ENCODE data around the gene BASP1.

DNA sequence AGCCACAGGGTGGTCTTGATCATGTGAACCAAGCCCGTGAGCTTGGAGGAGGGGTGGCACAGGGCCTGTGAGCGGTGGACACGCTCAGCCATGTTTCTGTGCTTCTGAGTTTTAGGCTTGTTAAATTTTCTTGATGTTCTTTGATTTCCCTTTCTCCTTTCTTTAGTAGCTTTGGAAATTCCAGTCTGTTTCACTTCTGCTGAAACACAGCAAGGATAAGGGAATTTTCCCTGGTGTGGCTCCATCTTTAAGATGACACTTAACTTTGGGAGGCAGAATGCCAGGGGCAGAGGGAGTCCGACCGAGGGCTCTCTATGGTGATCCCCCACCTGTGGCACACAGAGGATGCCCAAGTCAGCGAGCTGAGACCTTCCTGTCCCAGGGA lies 29.7 kb upstream of the BASP1 start:
- TF ChIP-seq, protein P1, sequence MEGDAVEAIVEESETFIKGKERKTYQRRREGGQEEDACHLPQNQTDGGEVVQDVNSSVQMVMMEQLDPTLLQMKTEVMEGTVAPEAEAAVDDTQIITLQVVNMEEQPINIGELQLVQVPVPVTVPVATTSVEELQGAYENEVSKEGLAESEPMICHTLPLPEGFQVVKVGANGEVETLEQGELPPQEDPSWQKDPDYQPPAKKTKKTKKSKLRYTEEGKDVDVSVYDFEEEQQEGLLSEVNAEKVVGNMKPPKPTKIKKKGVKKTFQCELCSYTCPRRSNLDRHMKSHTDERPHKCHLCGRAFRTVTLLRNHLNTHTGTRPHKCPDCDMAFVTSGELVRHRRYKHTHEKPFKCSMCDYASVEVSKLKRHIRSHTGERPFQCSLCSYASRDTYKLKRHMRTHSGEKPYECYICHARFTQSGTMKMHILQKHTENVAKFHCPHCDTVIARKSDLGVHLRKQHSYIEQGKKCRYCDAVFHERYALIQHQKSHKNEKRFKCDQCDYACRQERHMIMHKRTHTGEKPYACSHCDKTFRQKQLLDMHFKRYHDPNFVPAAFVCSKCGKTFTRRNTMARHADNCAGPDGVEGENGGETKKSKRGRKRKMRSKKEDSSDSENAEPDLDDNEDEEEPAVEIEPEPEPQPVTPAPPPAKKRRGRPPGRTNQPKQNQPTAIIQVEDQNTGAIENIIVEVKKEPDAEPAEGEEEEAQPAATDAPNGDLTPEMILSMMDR (IDR thresholded peaks at IDR 0.05) = no peak
- TF ChIP-seq EP300 (IDR thresholded peaks at IDR 0.05) = no peak
